A549 (cell line): ENCODE results near the gene TRIM59.

Source experiments
- BCL3 ChIP-seq: fragments of >200 bp; sonication (Bioruptor Twin); formaldehyde crosslinking; IDR thresholded peaks from 3 replicates; pipeline ENCODE4 v1.6.1; 2016
- EHMT2 ChIP-seq: fragments of 200-600 bp; sonication (generic); IDR thresholded peaks from 2 replicates; pipeline ENCODE4 v1.6.1; 2016; ENCODE audit warnings: antibody characterized with exemption, low read depth, mild to moderate bottlenecking, moderate library complexity
- ESRRA ChIP-seq: fragments of 150-350 bp; IDR thresholded peaks from 2 replicates; pipeline ENCODE4 v1.6.1; 2014; ENCODE audit warnings: mild to moderate bottlenecking, low read length, borderline replicate concordance
- KDM1A ChIP-seq: fragments of 200-600 bp; sonication (generic); IDR thresholded peaks from 2 replicates; pipeline ENCODE4 v1.6.1; 2016; ENCODE audit warnings: low read depth, mild to moderate bottlenecking
- POLR2A ChIP-seq: IDR thresholded peaks from 2 replicates; pipeline ENCODE4 v1.6.1; 2012; ENCODE audit warnings: mild to moderate bottlenecking, low read length
- REST ChIP-seq: fragments of 200-600 bp; sonication (generic); IDR thresholded peaks from 2 replicates; pipeline ENCODE4 v1.6.1; 2016; ENCODE audit warnings: antibody characterized with exemption, mild to moderate bottlenecking, moderate library complexity
- TF ChIP-seq, protein P1 (sequence below): fragments of >200 bp; sonication (Bioruptor Twin); formaldehyde crosslinking; IDR thresholded peaks from 3 replicates; pipeline ENCODE4 v1.5.1; 2016
- TF ChIP-seq, protein P2 (sequence below): fragments of 250-450 bp; sonication (Bioruptor Pico); IDR thresholded peaks from 2 replicates; pipeline ENCODE4 v1.5.0; 2021; ENCODE audit warnings: mild to moderate bottlenecking, moderate library complexity, borderline replicate concordance

GRCh38 chr3:160400702-160401150 is 48.9 kb downstream of the TRIM59 start:
- TF ChIP-seq POLR2A (no peak), REST (no peak), KDM1A (no peak), BCL3 (no peak), EHMT2 (no peak), ESRRA (no peak)
- TF ChIP-seq, protein P1, sequence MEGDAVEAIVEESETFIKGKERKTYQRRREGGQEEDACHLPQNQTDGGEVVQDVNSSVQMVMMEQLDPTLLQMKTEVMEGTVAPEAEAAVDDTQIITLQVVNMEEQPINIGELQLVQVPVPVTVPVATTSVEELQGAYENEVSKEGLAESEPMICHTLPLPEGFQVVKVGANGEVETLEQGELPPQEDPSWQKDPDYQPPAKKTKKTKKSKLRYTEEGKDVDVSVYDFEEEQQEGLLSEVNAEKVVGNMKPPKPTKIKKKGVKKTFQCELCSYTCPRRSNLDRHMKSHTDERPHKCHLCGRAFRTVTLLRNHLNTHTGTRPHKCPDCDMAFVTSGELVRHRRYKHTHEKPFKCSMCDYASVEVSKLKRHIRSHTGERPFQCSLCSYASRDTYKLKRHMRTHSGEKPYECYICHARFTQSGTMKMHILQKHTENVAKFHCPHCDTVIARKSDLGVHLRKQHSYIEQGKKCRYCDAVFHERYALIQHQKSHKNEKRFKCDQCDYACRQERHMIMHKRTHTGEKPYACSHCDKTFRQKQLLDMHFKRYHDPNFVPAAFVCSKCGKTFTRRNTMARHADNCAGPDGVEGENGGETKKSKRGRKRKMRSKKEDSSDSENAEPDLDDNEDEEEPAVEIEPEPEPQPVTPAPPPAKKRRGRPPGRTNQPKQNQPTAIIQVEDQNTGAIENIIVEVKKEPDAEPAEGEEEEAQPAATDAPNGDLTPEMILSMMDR = no peak
- TF ChIP-seq, protein P2, sequence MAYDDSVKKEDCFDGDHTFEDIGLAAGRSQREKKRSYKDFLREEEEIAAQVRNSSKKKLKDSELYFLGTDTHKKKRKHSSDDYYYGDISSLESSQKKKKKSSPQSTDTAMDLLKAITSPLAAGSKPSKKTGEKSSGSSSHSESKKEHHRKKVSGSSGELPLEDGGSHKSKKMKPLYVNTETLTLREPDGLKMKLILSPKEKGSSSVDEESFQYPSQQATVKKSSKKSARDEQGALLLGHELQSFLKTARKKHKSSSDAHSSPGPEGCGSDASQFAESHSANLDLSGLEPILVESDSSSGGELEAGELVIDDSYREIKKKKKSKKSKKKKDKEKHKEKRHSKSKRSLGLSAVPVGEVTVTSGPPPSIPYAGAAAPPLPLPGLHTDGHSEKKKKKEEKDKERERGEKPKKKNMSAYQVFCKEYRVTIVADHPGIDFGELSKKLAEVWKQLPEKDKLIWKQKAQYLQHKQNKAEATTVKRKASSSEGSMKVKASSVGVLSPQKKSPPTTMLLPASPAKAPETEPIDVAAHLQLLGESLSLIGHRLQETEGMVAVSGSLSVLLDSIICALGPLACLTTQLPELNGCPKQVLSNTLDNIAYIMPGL (CRISPR knock-in tag) = no peak
